ENCODE measurements around the gene PRPF38B. TPM values are rescaled to one million over a fixed set of nuclear protein-coding genes. Genes with fewer than 3 reads are reported as not detected.
"Not testable (repeated sequence)": the region's sequence is repeated elsewhere in the genome, so short reads cannot be mapped to it uniquely, and the experiment has no call there.

PRPF38B gene
- total RNA-seq, 1 experiment from 2014 or later, result 50.5 TPM

- Mint-ChIP-seq H3K4me3 (no peak overlapping the region), H3K27ac (no peak overlapping the region), H3K36me3 (no peaks in the 10 kb centered on the region; the same call in 1 of the 2 replicates), H3K9me3 (peaks cover 12% of the 10 kb centered on the region), H3K27me3 (ENCODE audit: low read depth) (peaks cover 31% of the 10 kb centered on the region), H3K4me1 (no peaks in the 10 kb centered on the region)
- TF ChIP-seq ZSCAN18 (CRISPR knock-in tag; IDR thresholded peaks at IDR 0.05), result no peak
- TF ChIP-seq CREB1 (CRISPR knock-in tag; IDR thresholded peaks at IDR 0.05), result no peak
- TF ChIP-seq ZNF232 (CRISPR knock-in tag; IDR thresholded peaks at IDR 0.05), result no peak
- TF ChIP-seq STAT6 (CRISPR knock-in tag; conservative IDR thresholded peaks at IDR 0.05; ENCODE audit: low read depth), result no peak
- DNase-seq (ENCODE audit: low spot score) (no peak), ATAC-seq (no peak)
- ChIA-PET POLR2A (no interaction called here), CTCF (no interaction called here)
Observed at GRCh38 chr1:108665771-108666170, 26.3 kb upstream of the PRPF38B start.

- CTCF ChIA-PET, result not testable (repeated sequence)
Observed at GRCh38 chr1:108667422-108667821, 24.7 kb upstream of the PRPF38B start.

GRCh38 chr1:108668777-108669176 is 23.3 kb upstream of the PRPF38B start:
- peaks cover 21% of the 10 kb centered on the region for H3K9me3 Mint-ChIP-seq
- ATAC-seq (no peak), DNase-seq (ENCODE audit: low spot score) (no peak)
- H3K4me3 Mint-ChIP-seq, result no peak overlapping the region
- H3K27ac Mint-ChIP-seq, result no peak overlapping the region
- no peak for TF ChIP-seq JUN (CRISPR knock-in tag; IDR thresholded peaks at IDR 0.05)
- TF ChIP-seq CBFB (CRISPR knock-in tag; IDR thresholded peaks at IDR 0.05; ENCODE audit: low read depth), result no peak
- no peak for TF ChIP-seq EMX1 (CRISPR knock-in tag; IDR thresholded peaks at IDR 0.05)
- no peak for TF ChIP-seq SMAD4 (CRISPR knock-in tag; IDR thresholded peaks at IDR 0.05)
- no peak for TF ChIP-seq USF1 (CRISPR knock-in tag; IDR thresholded peaks at IDR 0.05)
- TF ChIP-seq HMGXB4 (CRISPR knock-in tag; IDR thresholded peaks at IDR 0.05), result no peak
- no peak for TF ChIP-seq CREM (CRISPR knock-in tag; IDR thresholded peaks at IDR 0.05)
- TF ChIP-seq AFF4 (CRISPR knock-in tag; IDR thresholded peaks at IDR 0.05; ENCODE audit: borderline replicate concordance), result no peak
- TF ChIP-seq ATF1 (CRISPR knock-in tag; IDR thresholded peaks at IDR 0.05), result no peak
- TF ChIP-seq ZNF396 (CRISPR knock-in tag; IDR thresholded peaks at IDR 0.05; ENCODE audit: borderline replicate concordance), result no peak
- no peak for TF ChIP-seq SMAD3 (CRISPR knock-in tag; IDR thresholded peaks at IDR 0.05; ENCODE audit: borderline replicate concordance)
- no peak for TF ChIP-seq ZNF423 (CRISPR knock-in tag; IDR thresholded peaks at IDR 0.05)
- TF ChIP-seq ETV6 (CRISPR knock-in tag; IDR thresholded peaks at IDR 0.05), result no peak
- TF ChIP-seq E2F4 (CRISPR knock-in tag; IDR thresholded peaks at IDR 0.05; ENCODE audit: borderline replicate concordance, low read depth), result no peak
- no peak for TF ChIP-seq NR3C1 (CRISPR knock-in tag; conservative IDR thresholded peaks at IDR 0.05; ENCODE audit: low read depth)
- TF ChIP-seq IRF2 (CRISPR knock-in tag; IDR thresholded peaks at IDR 0.05; ENCODE audit: borderline replicate concordance, low read depth), result no peak
- no peak for TF ChIP-seq ZNF219 (CRISPR knock-in tag; IDR thresholded peaks at IDR 0.05; ENCODE audit: borderline replicate concordance)
- TF ChIP-seq KAT7 (CRISPR knock-in tag; IDR thresholded peaks at IDR 0.05; ENCODE audit: borderline replicate concordance), result no peak
- H3K36me3 Mint-ChIP-seq, result no peaks in the 10 kb centered on the region; the same call in 1 of the 2 replicates
- H3K27me3 Mint-ChIP-seq (ENCODE audit: low read depth), result peaks cover 3% of the 10 kb centered on the region
- ChIA-PET POLR2A (no interaction called here), CTCF (no interaction called here)
- no peaks in the 10 kb centered on the region for H3K4me1 Mint-ChIP-seq

More at GRCh38 chr1:108667422-108667821, 24.7 kb upstream of the PRPF38B start:
- H3K27ac Mint-ChIP-seq; H3K36me3 Mint-ChIP-seq; ATAC-seq; H3K4me1 Mint-ChIP-seq; DNase-seq (ENCODE audit: low spot score); H3K4me3 Mint-ChIP-seq; POLR2A ChIA-PET: not testable (repeated sequence)
- H3K27me3 Mint-ChIP-seq (ENCODE audit: low read depth), result peaks cover 16% of the 10 kb centered on the region
- H3K9me3 Mint-ChIP-seq, result peaks cover 12% of the 10 kb centered on the region

Measured in WTC11 (cell line).